Measurements from ENCODE around the gene PRAC1. TPM values are rescaled to one million over a fixed set of nuclear protein-coding genes. Genes with fewer than 3 reads are reported as not detected.
A peak's percentile ranks its signal among the peaks of the same experiment; 100 is the strongest.

The PRAC1 gene
- total RNA-seq, 8 experiments from 2014 or later = not detected

- Histone ChIP-seq H3K4me3 (no peak overlapping the region), H3K27ac (no peak overlapping the region), H3K4me1 (replicated peaks in 1 of 2) (no peaks in the 10 kb centered on the region)
- in situ Hi-C loops (cut with MboI; ENCODE audit: low pct_unique_long_range_greater_than_20kb in 2 of 9, low sequenced_read_pairs in 9 of 9, unreplicated experiment in 9 of 9) = no loop called here
- WGBS, 10 experiments = 0 to 27% (median 9%) methylated on average over 1 to 5 of the region's 43 CpGs; no CpG with 5 or more reads in 6 of the 10 experiments
- ATAC-seq (replicated peaks in 6 of 8) = no peak
These were observed 30.3 kb upstream of the PRAC1 start for GRCh38 chr17:48752399-48753288.

- 0 to 13% (median 2%) methylated on average over 1 to 10 of the region's 13 CpGs; no CpG with 5 or more reads in 4 of the 10 experiments for WGBS, 10 experiments
- in situ Hi-C loops (cut with MboI; ENCODE audit: low pct_unique_long_range_greater_than_20kb in 2 of 9, low sequenced_read_pairs in 9 of 9, unreplicated experiment in 9 of 9) = no loop called here
- Histone ChIP-seq H3K4me3 (no peak overlapping the region), H3K27ac (no peak overlapping the region), H3K4me1 (replicated peaks in 1 of 2) (no peaks in the 10 kb centered on the region)
- no peak for ATAC-seq (replicated peaks in 6 of 8)
These were observed 29.5 kb upstream of the PRAC1 start for GRCh38 chr17:48751733-48752398.

- 0 to 10% (median 0%) methylated on average over 1 to 3 of the region's 3 CpGs; no CpG with 5 or more reads in 5 of the 10 experiments for WGBS, 10 experiments
- no peak overlapping the region for H3K27ac ChIP-seq
- in situ Hi-C loops (cut with MboI; ENCODE audit: low pct_unique_long_range_greater_than_20kb in 2 of 9, low sequenced_read_pairs in 9 of 9, unreplicated experiment in 9 of 9) = no loop called here
- H3K4me3 ChIP-seq = no peak overlapping the region
- H3K4me1 ChIP-seq (replicated peaks in 1 of 2) = no peaks in the 10 kb centered on the region
- ATAC-seq (replicated peaks in 6 of 8) = peak in 1 of 8 experiments; percentile 38
These were observed 28.9 kb upstream of the PRAC1 start for GRCh38 chr17:48751172-48751571.

- Histone ChIP-seq H3K27ac (no peak overlapping the region), H3K4me3 (no peak overlapping the region), H3K4me1 (replicated peaks in 1 of 2) (no peaks in the 10 kb centered on the region)
- in situ Hi-C loops (cut with MboI; ENCODE audit: low pct_unique_long_range_greater_than_20kb in 2 of 9, low sequenced_read_pairs in 9 of 9, unreplicated experiment in 9 of 9) = loop anchor here in 1 of 9 experiments (25.0 kb wide), 1 partner anchor 113 kb away; the partner anchor contains the start of gene HOXB9
- WGBS, 10 experiments = 0 to 22% (median 8%) methylated on average over 1 to 10 of the region's 32 CpGs; no CpG with 5 or more reads in 2 of the 10 experiments
- no peak for ATAC-seq (replicated peaks in 6 of 8)
These were observed 27.6 kb upstream of the PRAC1 start for GRCh38 chr17:48749621-48750553.

- in situ Hi-C loops (cut with MboI; ENCODE audit: low pct_unique_long_range_greater_than_20kb in 2 of 9, low sequenced_read_pairs in 9 of 9, unreplicated experiment in 9 of 9) = loop anchor here in 1 of 9 experiments (25.0 kb wide), 1 partner anchor 112 kb away; the partner anchor contains the start of gene HOXB9
- no peak overlapping the region for H3K4me3 ChIP-seq
- ATAC-seq (replicated peaks in 6 of 8) = no peak
- H3K27ac ChIP-seq = no peak overlapping the region
- H3K4me1 ChIP-seq (replicated peaks in 1 of 2) = no peaks in the 10 kb centered on the region
- WGBS, 10 experiments = 11 to 41% (median 22%) methylated on average over 4 to 16 of the region's 16 CpGs
These were observed 26.6 kb upstream of the PRAC1 start for GRCh38 chr17:48748718-48749566.

- H3K27ac ChIP-seq = no peak overlapping the region
- no peaks in the 10 kb centered on the region for H3K4me1 ChIP-seq (replicated peaks in 1 of 2)
- 0 to 33% (median 6%) methylated on average over 2 to 26 of the region's 53 CpGs for WGBS, 10 experiments
- no peak overlapping the region for H3K4me3 ChIP-seq
- no peak for ATAC-seq (replicated peaks in 6 of 8)
- in situ Hi-C loops (cut with MboI; ENCODE audit: low pct_unique_long_range_greater_than_20kb in 2 of 9, low sequenced_read_pairs in 9 of 9, unreplicated experiment in 9 of 9) = loop anchor here in 1 of 9 experiments (25.0 kb wide), 1 partner anchor 110 kb away; the partner anchor contains the start of gene HOXB9
These were observed 25.4 kb upstream of the PRAC1 start for GRCh38 chr17:48747445-48748363.

- H3K4me1 ChIP-seq (replicated peaks in 1 of 2) = no peaks in the 10 kb centered on the region
- in situ Hi-C loops (cut with MboI; ENCODE audit: low pct_unique_long_range_greater_than_20kb in 2 of 9, low sequenced_read_pairs in 9 of 9, unreplicated experiment in 9 of 9) = loop anchor here in 1 of 9 experiments (25.0 kb wide), 1 partner anchor 110 kb away; the partner anchor contains the start of gene HOXB9
- WGBS, 10 experiments = 0 to 7% (median 0%) methylated on average over 1 to 15 of the region's 21 CpGs; no CpG with 5 or more reads in 3 of the 10 experiments
- no peak for ATAC-seq (replicated peaks in 6 of 8)
- no peak overlapping the region for H3K4me3 ChIP-seq
- H3K27ac ChIP-seq = no peak overlapping the region
These were observed 24.7 kb upstream of the PRAC1 start for GRCh38 chr17:48746916-48747444.

GRCh38 chr17:48745381-48746275 is 23.3 kb upstream of the PRAC1 start:
- no peaks in the 10 kb centered on the region for H3K4me1 ChIP-seq (replicated peaks in 1 of 2)
- 4 to 60% (median 19%) methylated on average over 1 to 9 of the region's 12 CpGs for WGBS, 10 experiments
- no peak overlapping the region for H3K27ac ChIP-seq
- in situ Hi-C loops (cut with MboI; ENCODE audit: low pct_unique_long_range_greater_than_20kb in 2 of 9, low sequenced_read_pairs in 9 of 9, unreplicated experiment in 9 of 9) = loop anchor here in 1 of 9 experiments (25.0 kb wide), 1 partner anchor 108 kb away; the partner anchor contains the start of gene HOXB9
- H3K4me3 ChIP-seq = no peak overlapping the region
- no peak for ATAC-seq (replicated peaks in 6 of 8)

- Histone ChIP-seq H3K27ac (no peak overlapping the region), H3K4me1 (replicated peaks in 1 of 2) (no peaks in the 10 kb centered on the region), H3K4me3 (no peak overlapping the region)
- in situ Hi-C loops (cut with MboI; ENCODE audit: low pct_unique_long_range_greater_than_20kb in 2 of 9, low sequenced_read_pairs in 9 of 9, unreplicated experiment in 9 of 9) = loop anchor here in 1 of 9 experiments (25.0 kb wide), 1 partner anchor 103 kb away; the partner anchor contains the start of gene HOXB9
- ATAC-seq (replicated peaks in 6 of 8) = no peak
These were observed 18.2 kb upstream of the PRAC1 start for GRCh38 chr17:48740537-48740936.
